Epithelial cell of proximal tubule (primary cell): Measurements from ENCODE around the gene CHP1. TPM values are rescaled to one million over a fixed set of nuclear protein-coding genes. Genes with fewer than 3 reads are reported as not detected.
A peak's percentile ranks its signal among the peaks of the same experiment; 100 is the strongest.
"Not testable (repeated sequence)": the region's sequence is repeated elsewhere in the genome, so short reads cannot be mapped to it uniquely, and the experiment has no call there.

Source experiments
- DNase-seq: peaks from one replicate; pipeline ENCODE4 v3.0.0-alpha.2; 2011; ENCODE audit warnings: low read depth
- H3K4me3 ChIP-seq: 2 replicates; pipeline ENCODE4 v1.5.1; 2011; ENCODE audit warnings: low read depth, mild to moderate bottlenecking, low read length
- total RNA-seq: library from RNA; depleted of rRNA; stranded (reverse); fragments of >200 nt; gene quantifications from 2 replicates; pipeline ENCODE4 v1.2.3, GENCODE V29; 2015
- TF ChIP-seq, protein P1 (sequence below): conservative IDR thresholded peaks from 2 replicates; pipeline ENCODE4 v1.5.1; 2012; ENCODE audit warnings: low read depth, mild to moderate bottlenecking, low read length

CHP1 gene
- total RNA-seq, 1 donor from 2014 or later: 75.2 TPM

DNA sequence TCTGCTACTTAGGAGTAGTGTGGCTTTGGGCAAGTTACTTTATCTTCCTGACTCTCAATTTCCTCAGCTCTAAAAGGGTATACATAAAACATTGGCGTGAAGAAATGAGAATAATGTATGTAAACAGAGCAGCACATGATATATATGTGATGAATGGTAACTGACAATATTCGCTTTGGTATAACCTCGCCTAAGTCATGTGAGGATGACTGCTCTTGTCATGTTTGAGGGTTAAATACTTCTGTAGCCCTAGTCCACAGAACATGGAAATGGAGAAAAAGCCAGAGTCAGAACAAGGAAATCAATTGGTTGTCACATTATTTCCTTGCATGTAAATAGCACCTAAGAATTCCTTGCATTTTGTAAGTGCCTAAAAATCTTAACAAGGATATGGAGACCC, 25.0 kb downstream of the CHP1 start:
- TF ChIP-seq, protein P1, sequence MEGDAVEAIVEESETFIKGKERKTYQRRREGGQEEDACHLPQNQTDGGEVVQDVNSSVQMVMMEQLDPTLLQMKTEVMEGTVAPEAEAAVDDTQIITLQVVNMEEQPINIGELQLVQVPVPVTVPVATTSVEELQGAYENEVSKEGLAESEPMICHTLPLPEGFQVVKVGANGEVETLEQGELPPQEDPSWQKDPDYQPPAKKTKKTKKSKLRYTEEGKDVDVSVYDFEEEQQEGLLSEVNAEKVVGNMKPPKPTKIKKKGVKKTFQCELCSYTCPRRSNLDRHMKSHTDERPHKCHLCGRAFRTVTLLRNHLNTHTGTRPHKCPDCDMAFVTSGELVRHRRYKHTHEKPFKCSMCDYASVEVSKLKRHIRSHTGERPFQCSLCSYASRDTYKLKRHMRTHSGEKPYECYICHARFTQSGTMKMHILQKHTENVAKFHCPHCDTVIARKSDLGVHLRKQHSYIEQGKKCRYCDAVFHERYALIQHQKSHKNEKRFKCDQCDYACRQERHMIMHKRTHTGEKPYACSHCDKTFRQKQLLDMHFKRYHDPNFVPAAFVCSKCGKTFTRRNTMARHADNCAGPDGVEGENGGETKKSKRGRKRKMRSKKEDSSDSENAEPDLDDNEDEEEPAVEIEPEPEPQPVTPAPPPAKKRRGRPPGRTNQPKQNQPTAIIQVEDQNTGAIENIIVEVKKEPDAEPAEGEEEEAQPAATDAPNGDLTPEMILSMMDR: no peak

DNA sequence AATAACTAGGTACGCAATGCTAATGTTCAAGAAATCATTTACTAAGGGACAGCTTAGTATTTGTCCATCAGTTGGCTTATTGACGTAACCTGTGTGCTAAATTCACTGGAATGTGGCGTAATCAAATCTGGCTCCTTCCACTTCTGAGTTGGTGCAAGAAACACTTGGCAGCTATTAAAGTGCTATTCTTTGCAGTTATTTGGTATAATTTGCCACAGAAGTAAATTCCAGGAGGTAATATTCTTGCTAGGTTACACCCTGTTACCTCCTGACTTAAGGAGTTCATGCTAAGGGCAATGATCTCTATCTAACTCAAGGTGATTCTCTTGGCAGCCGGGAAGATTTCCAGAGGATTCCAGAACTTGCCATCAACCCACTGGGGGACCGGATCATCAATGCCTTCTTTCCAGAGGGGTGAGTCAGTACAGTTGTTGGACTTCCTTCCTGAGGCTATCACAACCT, 25.5 kb downstream of the CHP1 start:
- TF ChIP-seq, protein P1: no peak
- peak; percentile 81 for DNase-seq
- no peak overlapping the region for H3K4me3 ChIP-seq

More for the DNA sequence above, 25.0 kb downstream of the CHP1 start:
- DNase-seq: no peak
- H3K4me3 ChIP-seq: no peak overlapping the region

DNA sequence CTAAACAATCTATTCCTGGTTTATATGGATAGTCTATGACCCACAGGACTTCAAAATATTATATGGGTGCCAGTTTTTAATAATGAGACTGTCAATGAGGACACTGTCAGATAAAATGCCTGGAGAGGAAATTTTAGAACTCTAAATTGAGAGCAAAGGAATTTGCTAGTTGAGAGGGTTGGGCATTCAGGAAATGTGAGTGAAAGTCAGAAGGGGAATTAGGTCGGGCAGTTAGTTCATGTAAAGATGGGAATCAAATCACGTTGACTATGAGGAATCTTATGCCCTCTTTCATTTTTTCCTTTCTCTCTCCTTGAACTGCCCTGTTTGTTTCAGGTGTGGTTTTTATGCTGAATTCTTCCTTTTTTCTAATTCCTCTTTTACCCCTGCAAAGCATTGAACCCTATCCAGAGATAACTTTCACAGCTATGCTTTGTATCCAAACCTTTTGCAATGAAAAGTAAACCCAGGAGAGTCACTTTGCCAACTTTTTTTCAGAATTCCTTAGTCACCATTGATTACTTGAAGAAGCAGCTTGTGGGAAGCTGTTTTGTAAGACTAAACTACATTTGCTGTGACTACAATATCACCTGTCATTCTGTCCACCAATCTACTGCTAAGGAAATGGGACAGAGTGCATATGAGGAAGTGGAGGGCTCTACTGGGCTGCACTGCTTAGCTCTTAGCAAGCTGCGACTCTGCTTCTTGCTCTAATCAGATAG, 27.8 kb downstream of the CHP1 start:
- DNase-seq: peak; percentile 81
- TF ChIP-seq, protein P1: no peak
- no peak overlapping the region for H3K4me3 ChIP-seq

DNA sequence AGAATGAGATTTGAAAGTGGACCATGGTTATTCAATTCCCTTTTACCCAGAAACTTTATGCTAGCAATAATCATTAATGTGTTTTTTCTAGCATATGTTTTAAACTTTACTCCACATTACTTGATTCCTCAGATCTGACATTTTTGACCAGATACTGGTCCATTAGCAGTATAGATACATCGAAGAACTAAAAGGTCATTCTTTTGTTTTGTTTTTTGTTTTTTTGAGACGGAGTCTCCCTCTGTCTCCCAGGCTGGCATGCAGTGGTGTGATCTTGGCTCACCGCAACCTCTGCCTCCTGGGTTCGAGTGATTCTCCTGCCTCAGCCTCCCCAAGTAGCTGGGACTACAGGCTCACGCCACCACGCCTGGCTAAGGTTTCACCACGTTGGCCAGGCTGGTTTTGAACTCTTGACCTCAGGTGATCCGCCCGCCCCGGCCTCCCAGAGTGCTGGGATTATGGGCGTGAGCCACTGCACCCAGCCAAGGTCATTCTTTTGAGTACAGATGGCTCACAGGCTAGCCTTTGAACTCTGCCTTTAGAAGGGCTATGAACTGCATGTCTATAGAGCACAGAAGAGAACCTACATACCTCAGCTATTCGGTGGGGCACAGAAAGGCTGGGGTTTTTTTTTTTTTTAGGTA, 28.6 kb downstream of the CHP1 start:
- no peak for DNase-seq
- TF ChIP-seq, protein P1: no peak
- no peak overlapping the region for H3K4me3 ChIP-seq

DNA sequence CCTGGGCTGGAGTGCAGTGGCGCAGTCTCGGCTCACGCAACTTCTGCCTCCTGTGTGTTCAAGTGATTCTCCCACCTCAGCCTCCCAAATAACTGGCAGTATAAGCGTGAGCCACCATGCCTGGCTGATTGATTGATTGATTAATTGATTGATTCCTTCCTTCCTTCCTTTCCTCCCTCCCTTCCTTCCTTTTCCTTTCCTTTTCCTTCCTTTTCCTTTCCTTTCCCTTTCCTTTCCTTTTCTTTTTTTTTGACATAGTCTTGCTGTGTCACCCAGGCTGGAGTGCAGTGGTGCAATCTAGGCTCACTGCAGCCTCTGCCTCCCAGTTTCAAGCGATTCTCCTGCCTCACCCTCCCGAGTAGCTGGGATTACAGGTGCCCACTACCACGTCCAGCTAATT, 29.9 kb downstream of the CHP1 start:
- H3K4me3 ChIP-seq, DNase-seq: not testable (repeated sequence)

DNA sequence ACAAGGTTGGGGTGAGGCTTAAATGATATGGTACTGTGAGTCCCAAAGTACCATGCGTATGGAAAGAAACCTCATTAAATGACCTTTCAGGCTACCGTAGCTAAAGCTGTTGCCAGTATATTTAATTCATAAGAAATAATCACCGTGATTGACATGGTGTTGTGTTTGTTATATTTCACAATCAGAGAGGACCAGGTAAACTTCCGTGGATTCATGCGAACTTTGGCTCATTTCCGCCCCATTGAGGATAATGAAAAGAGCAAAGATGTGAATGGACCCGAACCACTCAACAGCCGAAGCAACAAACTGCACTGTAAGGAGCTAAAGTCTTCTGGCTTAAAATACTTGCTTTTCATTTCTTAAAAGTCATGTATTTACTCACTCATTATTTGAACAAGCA, 31.5 kb downstream of the CHP1 start:
- no peak overlapping the region for H3K4me3 ChIP-seq
- TF ChIP-seq, protein P1: no peak
- DNase-seq: no peak

DNA sequence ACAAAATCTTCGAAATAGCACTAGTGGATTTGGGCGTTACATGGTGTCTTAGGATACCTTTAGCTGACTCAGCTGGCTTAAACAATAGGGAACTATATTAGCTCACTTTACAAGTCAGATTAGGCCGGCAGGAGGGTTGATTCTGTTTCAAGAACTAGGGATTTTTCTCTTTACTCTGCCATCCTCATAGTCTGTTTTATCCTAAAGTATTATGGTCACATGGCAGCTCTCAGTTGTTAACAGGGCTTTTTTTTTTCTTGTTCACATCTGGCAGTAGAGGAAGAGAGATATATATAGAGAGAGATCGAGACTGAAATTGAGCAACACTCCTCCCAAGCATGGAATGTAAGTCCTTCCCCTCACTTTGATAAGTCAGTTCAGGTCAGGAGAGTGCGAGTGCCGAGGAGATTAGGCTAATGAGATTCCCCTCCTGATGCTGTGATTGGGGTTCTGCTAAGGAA, 32.9 kb downstream of the CHP1 start:
- no peak overlapping the region for H3K4me3 ChIP-seq
- DNase-seq: no peak
- TF ChIP-seq, protein P1: no peak
